GM18505 (cell line): ENCODE results near the gene TSPAN11.

Source experiments
- ATAC-seq: cut with Tn5 transposase; IDR thresholded peaks from one replicate; pipeline ENCODE4 v1.9.1; 2021; ENCODE audit not compliant: unreplicated experiment
- POLR2A ChIP-seq: IDR thresholded peaks from 4 replicates; pipeline ENCODE4 v1.6.1; 2011; ENCODE audit warnings: borderline replicate concordance; ENCODE audit not compliant: insufficient read depth, insufficient read length; ENCODE audit errors: extremely low read depth

Gene TSPAN11

GRCh38 chr12:30927222-30927611 lies 669 bp downstream of the TSPAN11 start:
- ATAC-seq: no peak
- no peak for TF ChIP-seq POLR2A

- TF ChIP-seq POLR2A: no peak
- no peak for ATAC-seq
Observed at GRCh38 chr12:30928356-30929244, 2.1 kb downstream of the TSPAN11 start.

- ATAC-seq: no peak
- no peak for TF ChIP-seq POLR2A
Observed at GRCh38 chr12:30930238-30930637, 3.7 kb downstream of the TSPAN11 start.

GRCh38 chr12:30930641-30931040 lies 4.1 kb downstream of the TSPAN11 start:
- ATAC-seq: no peak
- TF ChIP-seq POLR2A: no peak

- no peak for TF ChIP-seq POLR2A
- no peak for ATAC-seq
Observed at GRCh38 chr12:30932881-30933280, 6.3 kb downstream of the TSPAN11 start.

GRCh38 chr12:30934811-30935210 lies 8.3 kb downstream of the TSPAN11 start:
- no peak for ATAC-seq
- TF ChIP-seq POLR2A: no peak

- TF ChIP-seq POLR2A: no peak
Observed at GRCh38 chr12:30936036-30936435, 9.5 kb downstream of the TSPAN11 start.

GRCh38 chr12:30939234-30939633 lies 12.7 kb downstream of the TSPAN11 start:
- no peak for ATAC-seq
- TF ChIP-seq POLR2A: no peak

More at GRCh38 chr12:30936036-30936435, 9.5 kb downstream of the TSPAN11 start:
- ATAC-seq: no peak

- no peak for TF ChIP-seq POLR2A
- ATAC-seq: no peak
Observed at GRCh38 chr12:30942486-30942885, 15.9 kb downstream of the TSPAN11 start.

GRCh38 chr12:30942936-30943335 lies 16.4 kb downstream of the TSPAN11 start:
- TF ChIP-seq POLR2A: no peak
- no peak for ATAC-seq

GRCh38 chr12:30945443-30946164 lies 19.1 kb downstream of the TSPAN11 start:
- no peak for ATAC-seq
- TF ChIP-seq POLR2A: no peak

GRCh38 chr12:30952015-30952414 lies 25.5 kb downstream of the TSPAN11 start:
- ATAC-seq: no peak
- no peak for TF ChIP-seq POLR2A

GRCh38 chr12:30953257-30953656 lies 26.7 kb downstream of the TSPAN11 start:
- no peak for TF ChIP-seq POLR2A
- ATAC-seq: no peak
